ENCODE results near the gene CELA2A.
"Not testable (repeated sequence)": the region's sequence is repeated elsewhere in the genome, so short reads cannot be mapped to it uniquely, and the experiment has no call there.

CELA2A gene

GRCh38 chr1:15477646-15478212 lies 21.2 kb downstream of the CELA2A start:
- Histone ChIP-seq H3K79me2 (ENCODE audit: insufficient read depth, low read length) (no peaks in the 10 kb centered on the region), H3F3A (ENCODE audit: low read depth) (no peaks in the 10 kb centered on the region), H2AFZ (ENCODE audit: low read length) (no peak overlapping the region), H3K9me3 (ENCODE audit: insufficient read depth, low read depth, low read length) (no peaks in the 10 kb centered on the region), H3K9ac (ENCODE audit: low read depth, low read length, poor library complexity, severe bottlenecking) (no peak overlapping the region), H3K36me3 (ENCODE audit: insufficient read depth, low read length) (no peaks in the 10 kb centered on the region), H3K9me2 (replicated peaks; ENCODE audit: low read depth, low read length) (no peaks in the 10 kb centered on the region), H3K4me2 (ENCODE audit: low read depth, low read length, poor library complexity, severe bottlenecking) (no peak overlapping the region), H3K4me1 (ENCODE audit: insufficient read depth, low read length, poor library complexity, severe bottlenecking) (peaks cover under 1% of the 10 kb centered on the region), H3K4me3 (ENCODE audit: low read length, poor library complexity, severe bottlenecking) (no peak overlapping the region), H4K20me1 (ENCODE audit: insufficient read depth, low read length, poor library complexity, severe bottlenecking) (no peaks in the 10 kb centered on the region), H3K27me3 (ENCODE audit: insufficient read depth, low read length, poor library complexity, severe bottlenecking) (no peaks in the 10 kb centered on the region)
- TF ChIP-seq CTCF (conservative IDR thresholded peaks at IDR 0.05; ENCODE audit: low read length): no peak

- Histone ChIP-seq H3K4me3 (ENCODE audit: low read length, poor library complexity, severe bottlenecking) (no peak overlapping the region), H3K9me3 (ENCODE audit: insufficient read depth, low read depth, low read length) (no peaks in the 10 kb centered on the region), H3K27me3 (ENCODE audit: insufficient read depth, low read length, poor library complexity, severe bottlenecking) (no peaks in the 10 kb centered on the region), H2AFZ (ENCODE audit: low read length) (no peak overlapping the region), H3K4me2 (ENCODE audit: low read depth, low read length, poor library complexity, severe bottlenecking) (no peak overlapping the region), H3K4me1 (ENCODE audit: insufficient read depth, low read length, poor library complexity, severe bottlenecking) (no peaks in the 10 kb centered on the region), H4K20me1 (ENCODE audit: insufficient read depth, low read length, poor library complexity, severe bottlenecking) (no peaks in the 10 kb centered on the region), H3K9ac (ENCODE audit: low read depth, low read length, poor library complexity, severe bottlenecking) (no peak overlapping the region), H3K79me2 (ENCODE audit: insufficient read depth, low read length) (no peaks in the 10 kb centered on the region), H3K36me3 (ENCODE audit: insufficient read depth, low read length) (no peaks in the 10 kb centered on the region), H3K9me2 (replicated peaks; ENCODE audit: low read depth, low read length) (no peaks in the 10 kb centered on the region), H3F3A (ENCODE audit: low read depth) (no peaks in the 10 kb centered on the region)
- TF ChIP-seq EZH2phosphoT487 (IDR thresholded peaks at IDR 0.05; ENCODE audit: borderline replicate concordance) (no peak), CTCF (conservative IDR thresholded peaks at IDR 0.05; ENCODE audit: low read length) (no peak)
These were observed 23.3 kb downstream of the CELA2A start for GRCh38 chr1:15479654-15480347.

- H3K4me1 ChIP-seq (ENCODE audit: insufficient read depth, low read length, poor library complexity, severe bottlenecking); H3F3A ChIP-seq (ENCODE audit: low read depth): not testable (repeated sequence)
These were observed 25.9 kb downstream of the CELA2A start for GRCh38 chr1:15482455-15482854.

GRCh38 chr1:15482983-15483543 lies 26.5 kb downstream of the CELA2A start:
- H4K20me1 ChIP-seq (ENCODE audit: insufficient read depth, low read length, poor library complexity, severe bottlenecking); H3K4me3 ChIP-seq (ENCODE audit: low read length, poor library complexity, severe bottlenecking); H3K9ac ChIP-seq (ENCODE audit: low read depth, low read length, poor library complexity, severe bottlenecking); H3K79me2 ChIP-seq (ENCODE audit: insufficient read depth, low read length); H3K4me2 ChIP-seq (ENCODE audit: low read depth, low read length, poor library complexity, severe bottlenecking); H3K9me2 ChIP-seq (replicated peaks; ENCODE audit: low read depth, low read length); H3K4me1 ChIP-seq (ENCODE audit: insufficient read depth, low read length, poor library complexity, severe bottlenecking); H3K9me3 ChIP-seq (ENCODE audit: insufficient read depth, low read depth, low read length); H3F3A ChIP-seq (ENCODE audit: low read depth); H2AFZ ChIP-seq (ENCODE audit: low read length); H3K36me3 ChIP-seq (ENCODE audit: insufficient read depth, low read length); H3K27me3 ChIP-seq (ENCODE audit: insufficient read depth, low read length, poor library complexity, severe bottlenecking): not testable (repeated sequence)

More at GRCh38 chr1:15482455-15482854, 25.9 kb downstream of the CELA2A start:
- H3K4me2 ChIP-seq (ENCODE audit: low read depth, low read length, poor library complexity, severe bottlenecking); H3K36me3 ChIP-seq (ENCODE audit: insufficient read depth, low read length); H3K9me3 ChIP-seq (ENCODE audit: insufficient read depth, low read depth, low read length); H4K20me1 ChIP-seq (ENCODE audit: insufficient read depth, low read length, poor library complexity, severe bottlenecking); H3K9ac ChIP-seq (ENCODE audit: low read depth, low read length, poor library complexity, severe bottlenecking); H3K79me2 ChIP-seq (ENCODE audit: insufficient read depth, low read length); H3K9me2 ChIP-seq (replicated peaks; ENCODE audit: low read depth, low read length); H3K4me3 ChIP-seq (ENCODE audit: low read length, poor library complexity, severe bottlenecking); H2AFZ ChIP-seq (ENCODE audit: low read length); H3K27me3 ChIP-seq (ENCODE audit: insufficient read depth, low read length, poor library complexity, severe bottlenecking): not testable (repeated sequence)
